ELR (cell line): ENCODE measurements around the gene SLC48A1.

ENCODE experiments used
- DNase-seq: peaks from one replicate; pipeline ENCODE4 v3.0.0-alpha.2; 2015; ENCODE audit warnings: low read depth

SLC48A1 gene

GRCh38 chr12:47777151-47777550, 4.1 kb downstream of the SLC48A1 start:
- DNase-seq, result no peak

GRCh38 chr12:47777741-47778558, 4.9 kb downstream of the SLC48A1 start:
- no peak for DNase-seq

- no peak for DNase-seq
Observed at GRCh38 chr12:47778881-47779280, 5.8 kb downstream of the SLC48A1 start.

- peak; percentile 85 for DNase-seq
Observed at GRCh38 chr12:47779301-47779942, 6.4 kb downstream of the SLC48A1 start.

GRCh38 chr12:47779943-47780504, 7.0 kb downstream of the SLC48A1 start:
- DNase-seq, result no peak

- no peak for DNase-seq
Observed at GRCh38 chr12:47781479-47782371, 8.7 kb downstream of the SLC48A1 start.

GRCh38 chr12:47782372-47782770, 9.3 kb downstream of the SLC48A1 start:
- no peak for DNase-seq

- no peak for DNase-seq
Observed at GRCh38 chr12:47783024-47783755, 10.2 kb downstream of the SLC48A1 start.

GRCh38 chr12:47783821-47784819, 11.1 kb downstream of the SLC48A1 start:
- no peak for DNase-seq

GRCh38 chr12:47785036-47785886, 12.2 kb downstream of the SLC48A1 start:
- DNase-seq, result no peak

- DNase-seq, result no peak
Observed at GRCh38 chr12:47785887-47786661, 13.0 kb downstream of the SLC48A1 start.

GRCh38 chr12:47786662-47787280, 13.7 kb downstream of the SLC48A1 start:
- DNase-seq, result no peak

- DNase-seq, result no peak
Observed at GRCh38 chr12:47787596-47788319, 14.7 kb downstream of the SLC48A1 start.

- DNase-seq, result no peak
Observed at GRCh38 chr12:47789141-47789540, 16.1 kb downstream of the SLC48A1 start.

GRCh38 chr12:47789712-47790489, 16.9 kb downstream of the SLC48A1 start:
- DNase-seq, result no peak

- DNase-seq, result no peak
Observed at GRCh38 chr12:47790676-47791350, 17.8 kb downstream of the SLC48A1 start.
